K562 (cell line): ENCODE results near the gene KCP. TPM values are rescaled to one million over a fixed set of nuclear protein-coding genes. Genes with fewer than 3 reads are reported as not detected.

Experiments used
- BACH1 ChIP-seq: fragments of 200-800 bp; sonication (Bioruptor generic); IDR thresholded peaks from 2 replicates; pipeline ENCODE4 v1.6.1; 2016; ENCODE audit warnings: missing genetic modification characterization, missing compliant biosample characterization
- CBFB ChIP-seq: sonication (generic); formaldehyde crosslinking; IDR thresholded peaks from 2 replicates; pipeline ENCODE4 v1.4.0; 2020; ENCODE audit warnings: mild to moderate bottlenecking, missing genetic modification reagents
- CBX5 ChIP-seq: IDR thresholded peaks from 2 replicates; pipeline ENCODE4 v1.6.1; 2014; ENCODE audit warnings: low read depth, borderline replicate concordance
- CEBPZ ChIP-seq: fragments of 150-350 bp; IDR thresholded peaks from 2 replicates; pipeline ENCODE4 v1.6.1; 2014; ENCODE audit warnings: low read depth, mild to moderate bottlenecking, low read length, borderline replicate concordance
- CGGBP1 ChIP-seq: fragments of 250-450 bp; sonication (Bioruptor Pico); IDR thresholded peaks from 2 replicates; pipeline ENCODE4 v1.9.0; 2021; ENCODE audit warnings: mild to moderate bottlenecking
- CREB1 ChIP-seq, 2 experiments: sonication (generic) in 1 of 2; formaldehyde crosslinking in 1 of 2; IDR thresholded peaks; 2 replicates each; pipeline versions ENCODE4 v1.6.1 to v1.8.0; 2012 to 2022; ENCODE audit warnings: inconsistent platforms in 1 of 2, mild to moderate bottlenecking in 1 of 2, missing genetic modification reagents in 1 of 2, moderate library complexity in 1 of 2
- DACH1 ChIP-seq: fragments of 450-650 bp; IDR thresholded peaks from 2 replicates; pipeline ENCODE4 v1.6.1; 2018; ENCODE audit not compliant: partially characterized antibody
- ETV1 ChIP-seq: fragments of 450-650 bp; conservative IDR thresholded peaks from 2 replicates; pipeline ENCODE4 v1.6.1; 2016; ENCODE audit warnings: missing genetic modification characterization, control low read depth, low read depth, missing compliant biosample characterization
- HDAC2 ChIP-seq: fragments of 450-650 bp; IDR thresholded peaks from 2 replicates; pipeline ENCODE4 v1.6.1; 2016; ENCODE audit warnings: mild to moderate bottlenecking
- MAFK ChIP-seq: IDR thresholded peaks from 2 replicates; pipeline ENCODE4 v1.6.1; 2011; ENCODE audit warnings: low read length, improper control_type of control experiment
- NEUROD1 ChIP-seq: fragments of 150-350 bp; IDR thresholded peaks from 2 replicates; pipeline ENCODE4 v1.6.1; 2014; ENCODE audit warnings: borderline replicate concordance, low read length, low read depth; ENCODE audit not compliant: partially characterized antibody
- NFIC ChIP-seq: fragments of 450-650 bp; IDR thresholded peaks from 2 replicates; pipeline ENCODE4 v1.6.1; 2017; ENCODE audit warnings: mild to moderate bottlenecking, inconsistent platforms
- NFRKB ChIP-seq: fragments of 450-650 bp; IDR thresholded peaks from 2 replicates; pipeline ENCODE4 v1.6.1; 2016; ENCODE audit warnings: low read depth
- RCOR1 ChIP-seq, 2 experiments: IDR thresholded peaks; 2 replicates each; pipeline ENCODE4 v1.6.1; 2012; ENCODE audit warnings: low read depth in 2 of 2, low read length in 2 of 2, borderline replicate concordance in 1 of 2, improper control_type of control experiment in 1 of 2
- SAFB ChIP-seq: fragments of 200-400 bp; formaldehyde crosslinking; IDR thresholded peaks from 2 replicates; pipeline ENCODE4 v1.6.1; 2017; ENCODE audit warnings: low read depth, low read length, borderline replicate concordance
- SP1 ChIP-seq: sonication (generic); formaldehyde crosslinking; IDR thresholded peaks from 2 replicates; pipeline ENCODE4 v1.8.1; 2022; ENCODE audit warnings: mild to moderate bottlenecking, missing genetic modification reagents
- TRIM24 ChIP-seq, 2 experiments: fragments of 450-650 bp; IDR thresholded peaks; 2 replicates each; pipeline ENCODE4 v1.6.1; 2016
- TRIM28 ChIP-seq: fragments of 450-650 bp; IDR thresholded peaks from 2 replicates; pipeline ENCODE4 v1.6.1; 2017
- U2AF2 ChIP-seq: fragments of 200-400 bp; formaldehyde crosslinking; optimal IDR thresholded peaks from 2 replicates; pipeline ENCODE3; 2017; ENCODE audit warnings: low read depth, mild to moderate bottlenecking, low read length
- XRCC5 ChIP-seq: fragments of 200-400 bp; formaldehyde crosslinking; IDR thresholded peaks from 2 replicates; pipeline ENCODE4 v1.6.1; 2017; ENCODE audit warnings: low read depth, mild to moderate bottlenecking, low read length
- ZBTB8A ChIP-seq: fragments of 450-650 bp; IDR thresholded peaks from 2 replicates; pipeline ENCODE4 v1.6.1; 2018; ENCODE audit warnings: mild to moderate bottlenecking, moderate library complexity; ENCODE audit not compliant: partially characterized antibody
- ZNF518B ChIP-seq: fragments of 250-450 bp; sonication (Bioruptor Pico); IDR thresholded peaks from 2 replicates; pipeline ENCODE4 v1.5.0; 2021; ENCODE audit warnings: mild to moderate bottlenecking, moderate library complexity
- polyA plus RNA-seq, 8 experiments: library from polyadenylated mRNA; depleted of rRNA in 4 of 8; stranded (reverse) in 5 of 8; unstranded in 3 of 8; fragments of >200 nt; fragmentation: Nextera tagmentation in 2 of 8; fragmentation: Illumina TruSeq in 1 of 8; extraction: Ambion mirVana in 2 of 8; extraction: Trizol in 1 of 8; gene quantifications; 2 replicates each; pipeline versions ENCODE4 v1.2.1 to v1.2.3, GENCODE V29; 2011 to 2014; ENCODE audit warnings: inconsistent platforms in 1 of 8, missing spikeins in 1 of 8
- total RNA-seq, 7 experiments: library from RNA; depleted of rRNA in 6 of 7; stranded (reverse); fragments of >200 nt in 6 of 7; fragmentation: Illumina TruSeq in 2 of 7; extraction: Trizol in 2 of 7; gene quantifications; 2 replicates each; pipeline versions ENCODE4 v1.2.1 to v1.2.3, GENCODE V29; 2011 to 2021; ENCODE audit warnings: low replicate concordance in 1 of 7

The KCP gene
- total and polyA plus RNA-seq, 9 of the 15 experiments (the other 6 are each of a cell fraction or from before 2014, with no cell fraction given), result 0.06 to 0.17 (median 0.12) TPM; not detected in 3

- TF ChIP-seq RCOR1 (IDR thresholded peaks at IDR 0.05; ENCODE audit: borderline replicate concordance in 1 of 2, low read depth in 2 of 2, low read length in 2 of 2), result peak in 1 of 2 experiments; percentile 54; a peak in 1 of 4 replicates
- 0 out of 2 replicates have a peak, but pooled peaks have one; percentile 4 for TF ChIP-seq ETV1 (tag)
- no peak for TF ChIP-seq CGGBP1 (CRISPR knock-in tag)
- TF ChIP-seq SP1 (CRISPR knock-in tag), result peak; percentile 79
- TF ChIP-seq NFRKB, result no peak
- 0 out of 2 replicates have a peak, but pooled peaks have one; percentile 42 for TF ChIP-seq CBFB (CRISPR knock-in tag)
- no peak for TF ChIP-seq ZBTB8A
- no peak for TF ChIP-seq U2AF2
- no peak for TF ChIP-seq SAFB
- no peak for TF ChIP-seq ZNF518B (CRISPR knock-in tag)
- peak; percentile 97 for TF ChIP-seq XRCC5
- TF ChIP-seq HDAC2, result 0 out of 2 replicates have a peak, but pooled peaks have one; percentile 8
- TF ChIP-seq NEUROD1, result no peak
- peak in 1 of 2 experiments; percentile 79; a peak in 2 of 4 replicates for TF ChIP-seq TRIM24 (IDR thresholded peaks at IDR 0.05)
- peak; percentile 99 for TF ChIP-seq TRIM28
- 0 out of 2 replicates have a peak, but pooled peaks have one; percentile 21 for TF ChIP-seq MAFK
- TF ChIP-seq CBX5, result peak; percentile 100
- TF ChIP-seq DACH1, result peak; percentile 42
- no peak for TF ChIP-seq BACH1
- no peak for TF ChIP-seq NFIC
- no peak for TF ChIP-seq CREB1 (IDR thresholded peaks at IDR 0.05)
- 0 out of 2 replicates have a peak, but pooled peaks have one; percentile 39 for TF ChIP-seq CREB1 (CRISPR knock-in tag; IDR thresholded peaks at IDR 0.05)
- TF ChIP-seq CEBPZ, result peak; percentile 72; the same call in 1 of the 2 replicates
Measured at GRCh38 chr7:128883622-128884448, 26.7 kb downstream of the KCP start (continued).
